Right lobe of liver (tissue), 6 donors: ENCODE data around the gene NUAK1. TPM values are rescaled to one million over a fixed set of nuclear protein-coding genes. Genes with fewer than 3 reads are reported as not detected.

Source experiments
- ATAC-seq, 4 donors: fragments of 200-7000 bp; cut with Tn5 transposase; one replicate each; pipeline ENCODE4 v1.9.1; 2020; ENCODE audit warnings: mild to moderate bottlenecking in 4 of 4, moderate library complexity in 4 of 4
- DNase-seq, 3 donors: peaks; one replicate each; pipeline ENCODE4 v3.0.0-alpha.2; 2020
- H3K27ac ChIP-seq, 3 donors: fragments of 200-600 bp; one replicate each; pipeline ENCODE4 v1.8.0; 2022
- H3K27me3 ChIP-seq, 2 donors: fragments of 200-600 bp; one replicate each; pipeline ENCODE4 v1.8.0; 2022
- H3K36me3 ChIP-seq, 4 donors: fragments of 200-600 bp; sonication (generic) in 1 of 4; one replicate each; pipeline versions ENCODE4 v1.5.1 to v1.8.0; 2017 to 2022; ENCODE audit warnings: control low read depth in 1 of 4
- H3K4me1 ChIP-seq, 4 donors: fragments of 200-600 bp; sonication (generic) in 1 of 4; one replicate each; pipeline versions ENCODE4 v1.5.1 to v1.8.0; 2017 to 2022; ENCODE audit warnings: control low read depth in 1 of 4
- H3K4me3 ChIP-seq, 3 donors: fragments of 200-600 bp; one replicate each; pipeline ENCODE4 v1.8.0; 2022
- H3K9me3 ChIP-seq, 4 donors: fragments of 200-600 bp; sonication (generic) in 1 of 4; one replicate each; pipeline versions ENCODE4 v1.5.1 to v1.8.0; 2017 to 2022; ENCODE audit warnings: control low read depth in 1 of 4
- CTCF ChIP-seq, 4 donors: fragments of 200-600 bp in 3 of 4; fragments of 450-650 bp in 1 of 4; IDR thresholded peaks; one replicate each; pipeline versions ENCODE4 v1.5.1 to v1.8.0; 2016 to 2022; ENCODE audit warnings: antibody characterized with exemption in 4 of 4, mild to moderate bottlenecking in 2 of 4
- POLR2A ChIP-seq: fragments of 450-650 bp; IDR thresholded peaks from one replicate; pipeline ENCODE4 v1.6.1; 2017; ENCODE audit warnings: antibody characterized with exemption, mild to moderate bottlenecking
- WGBS: methylation state at CpG from one replicate; pipeline ENCODE4 v1.1.6; 2018; ENCODE audit warnings: low coverage, low lambda C conversion rate; ENCODE audit not compliant: insufficient coverage; ENCODE audit errors: missing lambda C conversion rate; 5-methylcytosine and 5-hydroxymethylcytosine counted together
- intact Hi-C, 2 donors: fragments of 100-400 bp; cut with DNase I; formaldehyde crosslinking; loops; one replicate each; pipeline versions ENCODE4 v1.11.2 to v1.14.1; 2022
- total RNA-seq, 6 experiments: library from RNA; depleted of rRNA in 2 of 6; stranded (reverse); fragments of >200 nt in 2 of 6; fragmentation: NEBNext Ultra II Directional in 3 of 6; extraction: Animal tissue kit (Norgen Biotek cat#: 25700) in 3 of 6; gene quantifications; one replicate each; pipeline versions ENCODE4 v1.1.0 to v1.2.4, GENCODE V29; 2016 to 2023
- donor health status: DM: no; HTN: yes; CAD: no.
- donor health status: DM: no; HTN: no; CAD: no.
- donor health status: DM: no; HTN: no; CAD: no.
- donor health status: DM: no; HTN: yes; CAD: no.
- donor health status: DM: no; HTN: yes; CAD: no.

The NUAK1 gene
- total RNA-seq, 6 experiments from 2014 or later: 2.0 to 11.0 (median 3.5) TPM

DNA sequence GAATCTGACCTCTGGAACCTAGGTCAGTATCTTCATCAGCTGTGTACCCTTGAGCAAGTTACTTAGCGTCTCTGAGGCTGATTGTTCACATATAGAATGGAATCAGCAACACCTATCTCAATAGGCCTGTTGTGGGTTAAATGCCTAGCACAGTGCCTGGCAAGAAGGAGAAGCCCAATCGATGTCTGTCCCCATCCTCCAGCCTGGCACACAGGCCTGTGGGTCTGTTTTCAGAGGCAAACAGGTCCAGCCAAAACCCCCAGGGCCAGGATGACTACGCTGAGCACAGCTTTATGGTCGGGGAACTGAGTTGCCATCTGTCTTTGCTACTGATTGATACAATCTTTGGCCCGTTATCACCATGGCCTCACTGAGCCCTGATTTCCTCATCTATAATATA, 89.2 kb downstream of the NUAK1 start:
- Histone ChIP-seq H3K27me3 (no peaks in the 10 kb centered on the region), H3K36me3 (no peaks in the 10 kb centered on the region), H3K4me3 (no peak overlapping the region), H3K27ac (no peak overlapping the region), H3K4me1 (peaks cover 0 to 7% (median 0%) of the 10 kb centered on the region in 4 donors), H3K9me3 (no peaks in the 10 kb centered on the region)
- DNase-seq (no peak), ATAC-seq (no peak)
- intact Hi-C loops: no loop called here
- TF ChIP-seq CTCF (IDR thresholded peaks at IDR 0.05): no peak
- no peak for TF ChIP-seq POLR2A
- WGBS: 90% methylated on average over 2 of the region's 5 CpGs

- Histone ChIP-seq H3K36me3 (no peaks in the 10 kb centered on the region), H3K27me3 (no peaks in the 10 kb centered on the region), H3K9me3 (no peaks in the 10 kb centered on the region), H3K27ac (no peak overlapping the region), H3K4me3 (no peak overlapping the region), H3K4me1 (peaks cover 0 to 5% (median 0%) of the 10 kb centered on the region in 4 donors)
- intact Hi-C loops: no loop called here
- DNase-seq (no peak), ATAC-seq (no peak)
- 79% methylated on average over 4 of the region's 9 CpGs for WGBS
- no peak for TF ChIP-seq POLR2A
- TF ChIP-seq CTCF (IDR thresholded peaks at IDR 0.05): no peak
Measured at GRCh38 chr12:106049105-106049504, 89.6 kb downstream of the NUAK1 start.

DNA sequence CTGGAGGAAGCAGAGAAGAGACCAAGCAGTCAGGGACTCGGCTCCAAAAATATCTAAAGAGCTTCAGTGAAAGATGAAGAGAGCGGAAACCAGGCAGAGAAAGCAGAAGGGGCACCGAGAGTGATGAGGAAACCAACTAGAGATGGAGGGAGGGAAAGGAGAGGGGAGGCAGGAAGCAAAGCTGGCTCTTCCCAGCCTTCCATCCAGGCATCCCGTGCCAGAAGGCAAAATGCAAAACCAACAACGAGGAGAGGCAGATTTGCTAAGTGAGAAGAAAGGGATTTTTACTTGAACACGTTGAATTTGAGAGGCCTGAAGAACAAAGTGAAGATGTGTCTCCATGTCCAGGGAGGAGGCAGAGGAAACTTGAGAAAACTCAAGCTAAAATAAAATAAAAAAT, 90.1 kb downstream of the NUAK1 start:
- H3K4me1 ChIP-seq: peaks cover 0 to 1% (median 0%) of the 10 kb centered on the region in 4 donors
- no peaks in the 10 kb centered on the region for H3K9me3 ChIP-seq
- ATAC-seq (no peak), DNase-seq (no peak)
- TF ChIP-seq CTCF (IDR thresholded peaks at IDR 0.05): no peak
- no peak for TF ChIP-seq POLR2A
- no peaks in the 10 kb centered on the region for H3K36me3 ChIP-seq
- H3K4me3 ChIP-seq: no peak overlapping the region
- no peaks in the 10 kb centered on the region for H3K27me3 ChIP-seq
- WGBS: 58% methylated on average over 5 of the region's 6 CpGs
- no peak overlapping the region for H3K27ac ChIP-seq
- intact Hi-C loops: no loop called here

DNA sequence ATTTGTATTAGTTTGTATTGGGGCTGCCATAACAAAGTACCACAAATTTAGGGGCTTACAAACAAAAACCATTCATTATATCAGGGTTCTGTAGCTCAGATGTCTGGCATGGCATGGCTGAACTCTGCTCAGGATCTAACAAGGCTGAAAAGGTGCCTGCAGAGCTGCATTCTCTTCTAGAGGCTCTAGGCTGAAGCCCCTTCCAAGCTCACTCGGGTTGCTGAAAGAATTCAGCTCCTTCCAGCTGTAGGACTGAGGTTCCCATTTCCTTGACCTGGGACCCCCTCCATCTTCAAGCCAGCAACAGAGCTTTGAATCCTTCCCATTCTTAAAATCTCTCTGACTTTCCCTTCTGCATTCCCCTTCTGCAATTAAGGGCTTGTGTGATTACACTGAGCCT, 90.7 kb downstream of the NUAK1 start:
- intact Hi-C loops: no loop called here
- no peaks in the 10 kb centered on the region for H3K36me3 ChIP-seq
- no peak overlapping the region for H3K4me3 ChIP-seq
- no peaks in the 10 kb centered on the region for H3K27me3 ChIP-seq
- DNase-seq: no peak
- ATAC-seq: no peak
- TF ChIP-seq POLR2A: no peak
- TF ChIP-seq CTCF (IDR thresholded peaks at IDR 0.05): no peak
- no peaks in the 10 kb centered on the region for H3K9me3 ChIP-seq
- H3K4me1 ChIP-seq: no peaks in the 10 kb centered on the region
- no CpG with 5 or more reads among the region's 1 CpG for WGBS
- no peak overlapping the region for H3K27ac ChIP-seq

GRCh38 chr12:106046947-106047346, 91.8 kb downstream of the NUAK1 start:
- Histone ChIP-seq H3K36me3 (no peaks in the 10 kb centered on the region), H3K9me3 (no peaks in the 10 kb centered on the region), H3K27me3 (no peaks in the 10 kb centered on the region), H3K4me1 (no peaks in the 10 kb centered on the region), H3K27ac (no peak overlapping the region), H3K4me3 (no peak overlapping the region)
- no peak for DNase-seq
- intact Hi-C loops: no loop called here
- ATAC-seq: no peak
- TF ChIP-seq CTCF (IDR thresholded peaks at IDR 0.05): no peak
- TF ChIP-seq POLR2A: no peak
- 100% methylated on average over 1 of the region's 2 CpGs for WGBS
